Neural progenitor cell (in vitro differentiated cells): ENCODE measurements around the gene PEX14. TPM values are rescaled to one million over a fixed set of nuclear protein-coding genes. Genes with fewer than 3 reads are reported as not detected.

Source experiments
- DNase-seq: peaks from one replicate; pipeline ENCODE4 v3.0.0-alpha.2; 2016; ENCODE audit warnings: low spot score
- H2AFZ ChIP-seq: fragments of 200-600 bp; sonication (generic); replicated peaks from 2 replicates; pipeline ENCODE4 v1.6.1; 2016; ENCODE audit warnings: antibody characterized with exemption
- H3F3A ChIP-seq: fragments of 200-600 bp; sonication (generic); 2 replicates; pipeline ENCODE4 v1.6.1; 2016; ENCODE audit warnings: antibody characterized with exemption, low read depth
- H3K27ac ChIP-seq: fragments of 200-600 bp; sonication (generic); 2 replicates; pipeline ENCODE4 v1.5.1; 2016; ENCODE audit warnings: mild to moderate bottlenecking
- H3K27me3 ChIP-seq: fragments of 200-600 bp; sonication (generic); 2 replicates; pipeline ENCODE4 v1.6.1; 2016; ENCODE audit warnings: mild to moderate bottlenecking, moderate library complexity
- H3K36me3 ChIP-seq: fragments of 200-600 bp; sonication (generic); 2 replicates; pipeline ENCODE4 v1.5.1; 2016
- H3K4me1 ChIP-seq: fragments of 200-600 bp; sonication (generic); 2 replicates; pipeline ENCODE4 v1.6.1; 2016; ENCODE audit warnings: mixed run types
- H3K4me2 ChIP-seq: fragments of 200-600 bp; sonication (generic); 2 replicates; pipeline ENCODE4 v1.6.1; 2016
- H3K4me3 ChIP-seq: fragments of 200-600 bp; sonication (generic); 2 replicates; pipeline ENCODE4 v1.5.1; 2016
- H3K79me2 ChIP-seq: fragments of 200-600 bp; sonication (generic); 2 replicates; pipeline ENCODE4 v1.6.1; 2016; ENCODE audit warnings: low read depth
- H3K9ac ChIP-seq: fragments of 200-600 bp; sonication (generic); 2 replicates; pipeline ENCODE4 v1.6.1; 2016
- H3K9me3 ChIP-seq: fragments of 200-600 bp; sonication (generic); 2 replicates; pipeline ENCODE4 v1.5.1; 2016; ENCODE audit warnings: low read depth
- H4K20me1 ChIP-seq: fragments of 200-600 bp; sonication (generic); 2 replicates; pipeline ENCODE4 v1.6.1; 2016; ENCODE audit warnings: low read depth
- H3K27ac Mint-ChIP-seq: 3 replicates; pipeline ENCODE4 v1.8.0; 2021; ENCODE audit warnings: mixed read lengths
- H3K27me3 Mint-ChIP-seq: 2 replicates; pipeline ENCODE4 v1.8.0; 2022; ENCODE audit warnings: low read depth, mild to moderate bottlenecking, inconsistent platforms, moderate library complexity, mixed read lengths; ENCODE audit not compliant: insufficient read depth
- H3K36me3 Mint-ChIP-seq: 3 replicates; pipeline ENCODE4 v1.8.0; 2021; ENCODE audit warnings: mixed read lengths
- H3K4me1 Mint-ChIP-seq: 3 replicates; pipeline ENCODE4 v1.8.0; 2021; ENCODE audit warnings: mixed read lengths
- H3K4me3 Mint-ChIP-seq: 3 replicates; pipeline ENCODE4 v1.8.0; 2021; ENCODE audit warnings: mild to moderate bottlenecking, moderate library complexity, mixed read lengths
- H3K9me3 Mint-ChIP-seq: 3 replicates; pipeline ENCODE4 v1.8.0; 2020; ENCODE audit warnings: mixed read lengths
- EZH2 ChIP-seq: fragments of 200-600 bp; sonication (generic); IDR thresholded peaks from 2 replicates; pipeline ENCODE4 v1.6.1; 2017; ENCODE audit warnings: antibody characterized with exemption, mild to moderate bottlenecking, moderate library complexity
- EZH2phosphoT487 ChIP-seq: fragments of 200-600 bp; sonication (generic); IDR thresholded peaks from 2 replicates; pipeline ENCODE4 v1.6.1; 2017; ENCODE audit warnings: antibody characterized with exemption
- total RNA-seq: library from RNA; depleted of rRNA; stranded (reverse); fragments of >200 nt; gene quantifications from 2 replicates; pipeline ENCODE4 v1.2.3, GENCODE V29; 2015; ENCODE audit warnings: low replicate concordance
- TF ChIP-seq, protein P1 (sequence below): fragments of 200-600 bp; sonication (generic); IDR thresholded peaks from 2 replicates; pipeline ENCODE4 v1.5.1; 2017; ENCODE audit warnings: antibody characterized with exemption, mild to moderate bottlenecking

The PEX14 gene
- total RNA-seq, 1 donor from 2014 or later = 9.3 TPM

DNA sequence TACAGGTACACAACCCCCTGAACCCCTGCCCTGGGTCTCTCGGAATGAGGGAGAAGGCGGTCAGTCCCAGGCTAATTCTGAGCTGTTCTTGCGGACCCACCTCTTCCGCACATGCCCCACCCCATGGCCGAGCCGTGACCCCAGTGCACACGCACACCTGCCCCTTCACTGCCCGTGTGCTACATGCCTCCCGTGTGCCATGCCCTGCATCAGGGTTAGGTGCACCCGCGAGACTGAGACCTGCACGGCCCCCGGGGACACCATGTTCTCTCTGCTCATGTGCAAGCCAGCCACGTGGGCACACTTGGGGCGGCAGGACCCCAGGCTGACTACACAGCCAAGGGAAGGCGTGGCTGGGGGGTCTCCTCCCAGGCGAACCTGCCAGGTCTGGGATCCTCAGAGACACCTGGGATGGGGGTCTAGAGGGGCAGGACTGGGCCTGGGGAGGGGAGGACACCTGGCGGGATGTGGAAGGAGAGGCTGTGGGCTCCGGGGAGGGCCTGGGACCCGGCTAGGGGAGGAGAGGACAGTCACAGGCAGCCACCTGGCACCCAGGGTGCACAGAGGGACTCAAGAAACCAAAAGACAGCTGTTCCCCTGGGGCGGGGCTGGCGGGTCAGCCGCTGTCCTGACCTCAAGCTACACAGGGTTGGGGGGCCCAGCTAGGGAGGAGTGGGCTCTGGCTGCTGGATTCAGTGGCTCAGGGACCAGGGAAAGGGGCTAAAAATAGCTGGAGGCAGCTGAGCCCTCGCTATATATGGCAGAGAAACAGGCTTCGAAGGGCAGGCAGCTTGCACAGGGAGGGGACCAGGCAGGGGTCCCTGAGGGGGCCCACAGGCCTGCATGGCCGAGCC, 188.3 kb downstream of the PEX14 start:
- H3K36me3 ChIP-seq = no peaks in the 10 kb centered on the region
- no peak overlapping the region for H2AFZ ChIP-seq
- TF ChIP-seq EZH2phosphoT487 (no peak), EZH2 (no peak)
- TF ChIP-seq, protein P1, sequence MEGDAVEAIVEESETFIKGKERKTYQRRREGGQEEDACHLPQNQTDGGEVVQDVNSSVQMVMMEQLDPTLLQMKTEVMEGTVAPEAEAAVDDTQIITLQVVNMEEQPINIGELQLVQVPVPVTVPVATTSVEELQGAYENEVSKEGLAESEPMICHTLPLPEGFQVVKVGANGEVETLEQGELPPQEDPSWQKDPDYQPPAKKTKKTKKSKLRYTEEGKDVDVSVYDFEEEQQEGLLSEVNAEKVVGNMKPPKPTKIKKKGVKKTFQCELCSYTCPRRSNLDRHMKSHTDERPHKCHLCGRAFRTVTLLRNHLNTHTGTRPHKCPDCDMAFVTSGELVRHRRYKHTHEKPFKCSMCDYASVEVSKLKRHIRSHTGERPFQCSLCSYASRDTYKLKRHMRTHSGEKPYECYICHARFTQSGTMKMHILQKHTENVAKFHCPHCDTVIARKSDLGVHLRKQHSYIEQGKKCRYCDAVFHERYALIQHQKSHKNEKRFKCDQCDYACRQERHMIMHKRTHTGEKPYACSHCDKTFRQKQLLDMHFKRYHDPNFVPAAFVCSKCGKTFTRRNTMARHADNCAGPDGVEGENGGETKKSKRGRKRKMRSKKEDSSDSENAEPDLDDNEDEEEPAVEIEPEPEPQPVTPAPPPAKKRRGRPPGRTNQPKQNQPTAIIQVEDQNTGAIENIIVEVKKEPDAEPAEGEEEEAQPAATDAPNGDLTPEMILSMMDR = no peak
- no peaks in the 10 kb centered on the region for H3K9me3 ChIP-seq
- H3K4me3 Mint-ChIP-seq = no peak overlapping the region
- peaks cover 5% of the 10 kb centered on the region for H3K27me3 Mint-ChIP-seq
- no peak overlapping the region for H3K27ac ChIP-seq
- H4K20me1 ChIP-seq = peaks cover 41% of the 10 kb centered on the region
- H3K4me1 ChIP-seq = peaks cover 30% of the 10 kb centered on the region
- no peak overlapping the region for H3K4me3 ChIP-seq
- H3F3A ChIP-seq = peaks cover 32% of the 10 kb centered on the region
- H3K4me1 Mint-ChIP-seq = peaks cover 29% of the 10 kb centered on the region
- no peak overlapping the region for H3K9ac ChIP-seq
- no peaks in the 10 kb centered on the region for H3K27me3 ChIP-seq
- peaks cover 1% of the 10 kb centered on the region for H3K36me3 Mint-ChIP-seq
- no peaks in the 10 kb centered on the region for H3K9me3 Mint-ChIP-seq
- no peak overlapping the region for H3K27ac Mint-ChIP-seq
- no peaks in the 10 kb centered on the region for H3K79me2 ChIP-seq
- H3K4me2 ChIP-seq = peak overlapping the region; percentile 50
- no peak for DNase-seq

DNA sequence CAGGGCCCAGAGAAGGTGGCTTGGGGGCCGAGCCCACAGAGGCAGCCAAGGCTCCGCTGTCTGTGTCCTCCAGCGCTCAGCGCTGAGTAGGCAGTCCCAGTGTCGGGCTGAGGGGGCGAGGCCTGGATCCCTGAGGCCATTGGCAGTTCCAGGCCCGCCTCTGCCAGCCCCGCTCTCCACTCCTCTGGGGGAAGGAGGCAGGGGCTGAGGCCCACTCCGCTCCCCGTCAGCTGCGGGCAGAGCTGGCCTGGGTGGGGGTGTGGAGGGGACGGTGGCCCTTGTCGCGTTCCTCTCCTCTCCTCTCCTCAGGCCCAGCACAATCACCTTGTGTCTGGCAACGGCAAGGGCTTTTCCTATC, 188.9 kb downstream of the PEX14 start:
- no peaks in the 10 kb centered on the region for H3K9me3 Mint-ChIP-seq
- Histone ChIP-seq H3K4me2 (peak overlapping the region; percentile 50), H2AFZ (no peak overlapping the region), H3F3A (peaks cover 38% of the 10 kb centered on the region), H3K27me3 (no peaks in the 10 kb centered on the region), H3K36me3 (no peaks in the 10 kb centered on the region), H3K9me3 (no peaks in the 10 kb centered on the region), H3K4me3 (no peak overlapping the region), H3K4me1 (peaks cover 36% of the 10 kb centered on the region), H4K20me1 (peaks cover 46% of the 10 kb centered on the region), H3K79me2 (no peaks in the 10 kb centered on the region), H3K9ac (no peak overlapping the region), H3K27ac (no peak overlapping the region)
- DNase-seq = peak; percentile 85
- H3K27ac Mint-ChIP-seq = no peak overlapping the region
- peaks cover 1% of the 10 kb centered on the region for H3K36me3 Mint-ChIP-seq
- H3K27me3 Mint-ChIP-seq = peaks cover 5% of the 10 kb centered on the region
- H3K4me1 Mint-ChIP-seq = peaks cover 35% of the 10 kb centered on the region
- H3K4me3 Mint-ChIP-seq = peak overlapping the region; percentile 24
- no peak for TF ChIP-seq EZH2
- TF ChIP-seq EZH2phosphoT487 = no peak
- TF ChIP-seq, protein P1 = no peak

DNA sequence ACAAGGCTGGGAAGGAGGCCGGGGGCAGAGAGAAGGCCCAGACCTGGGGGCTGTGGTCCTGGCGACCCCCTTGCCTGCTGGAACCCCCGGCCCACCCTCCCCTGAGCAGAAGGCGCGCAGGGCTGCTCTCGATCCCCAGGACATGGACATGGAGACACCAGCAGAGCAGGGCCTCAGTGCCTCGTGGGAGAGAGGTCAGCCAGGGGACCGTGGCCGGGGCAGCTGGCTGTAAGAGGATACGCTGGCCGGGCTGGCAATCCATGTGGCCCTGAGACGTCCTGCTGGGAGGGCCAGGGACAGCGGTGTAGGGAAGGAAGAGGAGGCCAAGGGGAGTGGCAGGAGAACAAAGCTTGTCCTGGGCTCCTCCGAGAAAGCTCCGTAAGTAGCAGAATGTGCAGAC, 189.5 kb downstream of the PEX14 start:
- Mint-ChIP-seq H3K27ac (no peak overlapping the region), H3K36me3 (peaks cover 1% of the 10 kb centered on the region), H3K9me3 (no peaks in the 10 kb centered on the region), H3K27me3 (peaks cover 5% of the 10 kb centered on the region), H3K4me3 (no peak overlapping the region), H3K4me1 (peaks cover 40% of the 10 kb centered on the region)
- no peaks in the 10 kb centered on the region for H3K27me3 ChIP-seq
- H3K9ac ChIP-seq = no peak overlapping the region
- TF ChIP-seq, protein P1 = no peak
- H3K4me2 ChIP-seq = peak overlapping the region; percentile 50
- H3K9me3 ChIP-seq = no peaks in the 10 kb centered on the region
- H3K4me1 ChIP-seq = peaks cover 41% of the 10 kb centered on the region
- peaks cover 52% of the 10 kb centered on the region for H4K20me1 ChIP-seq
- peaks cover 44% of the 10 kb centered on the region for H3F3A ChIP-seq
- no peaks in the 10 kb centered on the region for H3K79me2 ChIP-seq
- H2AFZ ChIP-seq = no peak overlapping the region
- H3K36me3 ChIP-seq = no peaks in the 10 kb centered on the region
- DNase-seq = peak; percentile 85
- no peak overlapping the region for H3K27ac ChIP-seq
- no peak overlapping the region for H3K4me3 ChIP-seq
